ENCODE data around the gene PCYT2.

The PCYT2 gene

DNA sequence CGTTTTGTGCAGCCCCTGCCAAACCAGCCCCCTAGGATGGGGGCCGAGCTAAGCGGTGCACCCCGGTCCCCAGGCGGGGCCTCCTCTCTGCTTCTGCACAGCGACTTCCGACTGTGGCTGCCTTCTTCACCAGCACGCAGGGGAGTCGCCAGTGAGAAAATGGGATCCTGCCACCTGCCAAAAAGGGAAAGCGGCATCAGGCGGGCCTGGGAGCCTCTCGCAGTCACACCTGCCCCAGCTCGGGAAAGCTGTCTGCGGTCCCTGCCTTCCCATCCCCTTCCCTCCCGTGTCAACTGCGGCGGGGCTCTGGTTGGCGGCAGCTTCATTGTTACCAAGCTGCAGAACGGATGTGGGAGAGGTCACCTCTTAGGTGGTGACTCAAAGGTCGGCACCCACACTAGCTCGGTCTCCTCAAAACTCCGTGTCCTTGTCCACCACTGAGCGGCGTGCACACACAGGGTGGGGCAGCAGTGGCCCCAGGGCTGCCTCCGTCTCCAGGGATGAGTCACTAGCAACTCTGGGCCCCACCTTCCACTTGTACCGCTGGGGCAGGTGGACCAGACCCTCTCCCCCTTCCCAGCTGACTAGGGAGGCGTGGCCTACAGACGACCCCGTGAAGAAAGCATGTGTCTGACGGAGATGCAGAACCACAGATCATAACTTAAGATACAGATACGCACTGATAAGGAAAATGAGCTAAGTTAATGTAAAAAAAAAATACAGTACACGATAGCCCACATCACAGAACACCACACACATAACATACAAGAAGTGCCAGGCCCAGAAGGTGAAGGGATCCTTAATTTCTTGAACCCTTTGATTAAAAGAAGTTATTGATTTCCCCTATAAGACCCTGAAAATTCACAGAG is 1.5 kb upstream of the PCYT2 start:
- no peak for DNase-seq

DNA sequence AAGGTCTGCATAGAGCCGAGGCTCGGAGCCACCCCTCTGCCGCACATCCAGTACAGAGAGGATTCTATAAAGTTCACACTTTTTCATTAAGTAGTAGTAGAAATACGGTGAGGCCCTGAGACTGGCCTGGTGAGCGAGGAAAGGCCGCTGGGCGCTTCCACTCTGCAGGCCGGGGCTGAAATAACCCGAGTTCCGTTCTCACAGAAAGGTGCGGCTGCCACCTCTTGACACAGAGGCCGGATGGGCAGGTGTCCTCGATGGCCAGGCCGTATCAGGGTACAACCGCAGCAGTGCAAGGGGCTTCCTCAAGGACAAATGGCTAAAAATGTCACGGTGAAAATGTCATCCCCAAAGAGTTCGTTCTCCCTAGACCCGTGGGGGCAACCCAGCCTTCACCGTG is 770 bp upstream of the PCYT2 start:
- no peak for DNase-seq

DNA sequence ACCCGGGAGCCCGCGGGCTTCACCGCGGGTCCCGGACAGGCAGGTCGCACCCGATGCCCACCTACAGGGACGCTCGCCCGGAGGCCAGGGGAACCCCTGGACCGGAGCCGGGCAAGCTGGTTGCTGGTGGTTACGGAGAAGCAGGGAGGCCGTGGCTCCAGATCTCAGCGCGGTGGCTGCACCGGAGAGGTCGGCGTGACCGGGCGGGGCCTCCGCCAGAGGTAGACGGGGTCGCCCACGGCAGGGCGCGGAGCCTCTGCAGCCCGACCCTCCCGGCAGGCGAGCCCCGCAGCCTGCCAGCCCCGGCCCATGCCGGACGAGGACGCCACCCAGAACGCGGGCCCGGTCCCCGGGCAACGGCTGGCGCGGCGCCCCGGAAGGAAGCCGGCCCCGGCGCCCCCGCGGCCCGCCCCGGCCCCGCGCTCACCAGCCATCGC is 341 bp downstream of the PCYT2 start:
- DNase-seq = no peak

DNA sequence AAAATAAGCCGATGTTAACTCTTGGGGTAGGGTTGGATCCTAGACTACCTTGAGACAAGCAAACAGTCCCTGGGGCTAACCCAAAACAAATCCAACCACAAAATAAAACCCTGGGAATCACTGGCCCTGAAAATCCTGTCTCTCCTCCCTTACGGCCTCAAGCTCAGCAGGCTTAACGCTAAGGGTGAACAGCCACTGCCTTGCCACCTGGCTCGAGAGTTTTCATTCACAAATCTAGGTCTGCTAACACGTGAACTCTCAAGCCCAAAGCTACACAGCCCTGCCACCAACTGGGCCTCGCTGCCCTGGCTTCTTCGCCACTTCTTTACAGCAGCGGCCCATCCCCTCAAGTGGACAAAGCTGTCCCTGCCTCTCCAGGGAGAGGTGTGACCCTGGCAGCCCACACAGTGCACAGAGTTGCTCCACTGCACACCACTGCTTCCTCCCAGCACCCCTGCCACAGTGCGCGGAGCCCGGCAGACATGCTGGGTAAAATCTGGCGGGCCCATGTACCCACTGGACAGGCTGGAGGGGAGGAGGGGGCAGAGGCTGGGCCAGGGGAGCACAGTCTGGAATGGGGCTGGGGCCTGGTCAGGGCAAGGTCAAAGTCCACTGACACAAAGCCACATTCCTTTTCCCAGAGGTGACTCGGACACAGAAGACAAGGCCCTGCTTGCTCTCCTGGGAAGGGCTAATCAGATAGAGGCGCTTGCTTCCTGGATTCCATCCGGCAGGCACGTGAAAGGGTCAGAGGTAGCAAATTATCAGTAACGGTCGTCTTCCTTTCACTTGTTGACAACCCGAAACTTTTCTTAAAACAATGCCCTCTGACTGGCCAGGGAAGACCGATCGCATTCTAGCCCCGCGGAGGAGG is 996 bp downstream of the PCYT2 start:
- peak in 1 of 2 donors; percentile 50 for DNase-seq

- DNase-seq = no peak
Measured at GRCh38 chr17:81909231-81909630, 2.0 kb downstream of the PCYT2 start.

DNA sequence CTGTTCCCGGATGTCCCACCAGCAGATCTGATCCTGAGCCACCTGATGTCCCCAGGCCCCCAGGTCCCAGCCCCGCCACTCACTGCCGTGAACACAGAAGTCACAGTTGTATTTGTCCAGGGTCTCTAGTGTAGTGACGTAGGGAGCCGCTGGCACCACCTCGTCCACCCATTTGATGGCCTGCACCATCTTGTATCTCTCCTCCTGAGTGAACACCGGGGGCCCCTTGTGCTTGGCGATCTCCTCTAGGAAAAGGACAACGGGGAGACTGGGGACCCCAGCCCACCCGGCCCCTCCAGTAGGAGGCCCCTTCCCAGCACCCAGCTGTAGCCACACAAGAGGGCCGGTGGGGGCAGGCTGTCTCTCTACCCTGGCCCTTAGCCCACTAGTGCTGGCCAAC is 2.4 kb downstream of the PCYT2 start:
- no peak for DNase-seq

DNA sequence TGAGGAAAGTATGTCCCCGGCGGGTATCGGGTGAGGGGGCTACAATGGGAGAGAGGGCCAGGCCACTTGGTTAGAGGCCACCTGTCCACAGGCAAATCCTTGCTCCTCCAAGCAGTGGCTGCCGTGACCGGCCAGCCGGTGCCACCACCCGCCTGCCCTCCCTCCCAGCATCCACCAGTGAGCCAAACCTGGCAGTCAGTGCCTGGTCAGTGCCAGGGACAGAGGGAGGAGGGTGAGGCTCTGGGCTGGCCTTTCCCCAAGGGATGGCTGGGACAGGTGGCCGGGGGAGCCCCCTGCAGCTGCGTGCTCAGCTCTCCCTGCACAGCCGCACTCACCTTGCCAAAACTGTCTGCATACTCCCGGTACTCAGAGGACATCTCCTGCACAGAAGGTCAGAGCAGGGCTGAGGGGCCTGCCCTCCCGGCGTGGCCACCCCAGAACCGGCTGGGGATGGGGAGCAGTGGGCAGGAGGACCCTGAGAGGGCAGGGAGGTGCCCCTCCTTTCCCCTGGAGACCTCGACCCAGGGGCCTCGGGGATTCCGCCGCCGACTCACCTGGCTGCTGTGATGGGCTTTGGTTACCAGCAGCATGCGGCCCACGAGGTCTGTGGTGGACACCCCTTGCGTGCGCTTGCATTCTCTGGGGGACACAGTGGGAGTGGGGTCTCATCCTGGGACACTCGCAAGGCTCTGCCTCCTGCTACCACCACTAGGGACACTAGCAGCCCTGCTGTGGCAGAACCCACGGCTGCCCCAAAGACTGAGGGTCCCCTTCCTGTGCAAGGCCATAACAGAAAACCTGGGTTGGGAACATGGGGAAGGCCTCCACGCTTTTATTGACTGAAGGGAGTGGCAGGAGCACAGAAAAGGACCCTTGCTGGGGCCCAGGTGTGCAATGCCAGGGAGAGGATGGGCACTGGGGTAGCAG is 3.7 kb downstream of the PCYT2 start:
- DNase-seq = no peak

DNA sequence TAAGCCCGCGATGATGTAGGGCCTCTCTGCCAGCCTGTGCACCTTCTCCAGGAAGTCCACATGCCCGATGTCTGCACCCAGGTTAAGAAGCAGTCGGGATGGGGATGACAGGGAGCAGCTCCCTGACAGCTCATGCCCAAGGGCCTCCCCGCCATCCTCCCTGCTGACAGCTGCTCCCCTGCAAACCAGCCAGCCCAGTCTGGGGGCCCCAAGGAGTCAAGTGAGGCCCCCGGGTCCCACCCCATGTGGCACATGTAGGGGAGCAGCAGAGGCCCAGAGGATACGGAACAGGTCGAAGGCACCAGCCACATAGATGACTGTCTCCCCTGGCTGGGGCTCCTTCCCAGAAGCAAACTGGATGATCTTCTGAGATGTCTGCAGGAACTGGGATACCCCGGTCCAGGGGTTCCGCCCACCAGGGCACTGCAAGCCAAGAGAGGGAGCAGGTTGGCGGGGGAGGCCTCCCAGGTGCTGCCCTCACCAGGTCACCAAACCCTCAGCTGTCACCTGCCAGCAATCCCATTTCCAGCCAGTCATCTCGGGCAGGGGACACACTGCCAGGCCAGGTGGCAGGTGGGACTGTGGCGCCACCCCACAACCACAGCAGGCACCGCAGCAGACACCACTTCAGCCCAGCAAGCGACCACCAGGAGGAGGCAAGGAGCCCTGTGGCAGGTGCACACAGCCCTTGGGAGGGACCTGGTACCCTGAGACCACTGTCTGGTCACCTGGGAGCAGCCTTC is 4.6 kb downstream of the PCYT2 start:
- no peak for DNase-seq

DNA sequence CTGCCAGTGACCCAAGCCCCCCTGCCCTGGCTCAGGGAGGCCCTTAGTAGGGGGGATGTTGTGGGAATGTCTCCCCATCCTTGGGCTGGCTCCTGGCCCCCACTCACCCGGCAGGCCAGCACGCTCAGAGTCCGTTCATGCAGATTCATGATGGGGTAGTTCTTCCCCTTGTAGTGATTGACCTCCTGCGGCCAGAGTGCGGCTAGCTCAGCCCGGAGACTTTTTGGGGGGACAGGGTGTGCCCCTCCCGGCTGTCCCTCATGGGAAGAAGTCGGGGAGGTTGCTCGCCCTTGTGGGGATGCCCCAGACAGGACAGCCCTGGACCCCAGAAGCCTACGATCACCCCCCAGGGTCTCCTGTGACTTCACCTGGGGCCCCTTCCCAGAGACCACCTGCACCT is 5.2 kb downstream of the PCYT2 start:
- DNase-seq = no peak

GRCh38 chr17:81905424-81905875 is 5.7 kb downstream of the PCYT2 start:
- DNase-seq = no peak

GRCh38 chr17:81904600-81905423 is 6.4 kb downstream of the PCYT2 start:
- DNase-seq = no peak

GRCh38 chr17:81903896-81904599 is 7.2 kb downstream of the PCYT2 start:
- DNase-seq = no peak

DNA sequence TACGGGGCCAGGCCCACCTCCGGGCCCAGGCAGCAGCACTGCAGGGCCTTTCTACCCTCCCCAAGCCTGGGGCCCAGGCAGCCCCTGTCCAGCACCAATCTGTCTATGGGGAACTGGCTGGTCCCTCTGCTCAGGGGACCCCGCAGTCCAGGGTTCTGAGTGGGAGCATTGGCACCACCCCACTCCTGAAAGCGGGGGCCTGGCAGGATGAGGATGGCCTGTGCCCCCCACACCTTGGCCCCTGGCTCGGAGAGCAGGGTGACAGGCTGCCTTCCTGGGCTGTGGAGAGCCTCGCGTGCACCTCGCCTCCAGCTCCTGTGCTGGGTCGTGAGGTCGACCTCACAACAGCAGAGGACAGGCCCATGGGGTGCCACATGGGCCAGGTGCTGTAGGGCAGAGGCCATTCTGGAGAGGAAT is 7.8 kb downstream of the PCYT2 start:
- DNase-seq = no peak

GRCh38 chr17:81902653-81903414 is 8.4 kb downstream of the PCYT2 start:
- no peak for DNase-seq

DNA sequence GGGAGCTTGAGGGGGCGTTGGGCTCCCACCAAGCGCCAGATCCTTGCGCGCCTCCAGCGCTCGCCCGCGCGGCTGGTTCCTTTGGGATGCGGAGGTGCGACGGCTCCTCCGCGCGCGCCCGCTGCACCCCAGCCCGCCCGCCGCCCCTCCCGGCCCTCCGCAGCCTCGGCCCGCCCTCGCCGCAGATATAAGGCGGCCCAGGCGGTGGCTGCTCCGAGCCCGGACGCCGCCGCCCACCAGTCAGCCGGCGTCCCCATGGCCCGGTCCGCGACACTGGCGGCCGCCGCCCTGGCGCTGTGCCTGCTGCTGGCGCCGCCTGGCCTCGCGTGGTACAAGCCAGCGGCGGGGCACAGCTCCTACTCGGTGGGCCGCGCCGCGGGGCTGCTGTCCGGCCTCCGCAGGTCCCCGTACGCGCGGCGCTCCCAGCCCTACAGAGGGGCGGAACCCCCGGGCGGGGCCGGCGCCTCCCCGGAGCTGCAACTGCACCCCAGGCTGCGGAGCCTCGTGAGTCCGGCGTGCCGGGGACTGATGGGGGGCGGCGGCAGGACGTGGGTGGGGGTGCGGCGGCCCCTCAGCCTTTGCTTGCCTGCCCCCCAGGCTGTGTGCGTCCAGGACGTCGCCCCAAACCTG is 9.1 kb downstream of the PCYT2 start, which contains the start of gene NPB:
Gene NPB, plus strand, starts transcription at position 216 of the 630 bp plus-strand sequence. Its CDS starts 40 bp downstream, at position 256.
- DNase-seq = peak in 1 of 2 donors; percentile 43

DNA sequence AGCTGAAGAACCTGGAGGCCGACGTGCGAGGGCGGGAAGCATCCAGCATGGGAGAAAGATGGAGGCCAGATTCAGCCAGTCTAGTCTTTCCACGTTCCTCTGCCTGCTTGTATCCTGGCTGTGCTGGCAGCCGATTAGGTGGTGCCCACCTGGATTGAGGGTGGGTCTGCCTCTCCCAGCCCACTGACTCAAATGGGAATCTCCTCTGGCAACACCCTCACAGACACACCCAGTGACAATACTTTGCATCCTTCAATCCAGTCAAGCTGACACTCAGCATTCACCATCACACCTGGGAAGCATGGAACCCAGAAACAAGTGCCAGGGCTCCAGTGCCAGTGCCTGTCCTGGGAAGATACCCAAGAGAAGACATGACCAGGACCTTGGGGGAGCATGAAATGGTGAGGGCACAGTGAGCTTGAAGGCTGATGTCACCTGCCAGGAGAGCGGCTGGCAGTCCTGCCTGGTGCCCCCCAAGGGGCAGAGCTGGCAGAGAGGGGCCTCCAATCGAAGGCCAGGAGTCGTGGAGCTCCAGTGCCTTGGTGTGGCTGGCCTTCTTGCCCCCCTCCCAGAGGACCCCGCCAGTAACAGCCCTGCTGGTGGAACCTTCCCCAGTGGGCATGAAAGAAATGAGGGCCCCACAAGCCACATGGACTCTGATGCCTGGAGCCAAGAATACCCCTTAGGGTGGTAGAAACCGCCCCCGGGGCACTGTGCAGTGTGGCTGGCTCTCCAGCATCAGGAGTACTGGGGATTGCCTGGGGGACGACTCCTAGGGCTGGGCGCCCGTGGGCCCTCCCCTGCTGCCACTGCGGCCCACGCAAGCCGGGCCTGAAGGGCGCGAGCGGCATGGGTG is 9.8 kb downstream of the PCYT2 start:
- no peak for DNase-seq

DNA sequence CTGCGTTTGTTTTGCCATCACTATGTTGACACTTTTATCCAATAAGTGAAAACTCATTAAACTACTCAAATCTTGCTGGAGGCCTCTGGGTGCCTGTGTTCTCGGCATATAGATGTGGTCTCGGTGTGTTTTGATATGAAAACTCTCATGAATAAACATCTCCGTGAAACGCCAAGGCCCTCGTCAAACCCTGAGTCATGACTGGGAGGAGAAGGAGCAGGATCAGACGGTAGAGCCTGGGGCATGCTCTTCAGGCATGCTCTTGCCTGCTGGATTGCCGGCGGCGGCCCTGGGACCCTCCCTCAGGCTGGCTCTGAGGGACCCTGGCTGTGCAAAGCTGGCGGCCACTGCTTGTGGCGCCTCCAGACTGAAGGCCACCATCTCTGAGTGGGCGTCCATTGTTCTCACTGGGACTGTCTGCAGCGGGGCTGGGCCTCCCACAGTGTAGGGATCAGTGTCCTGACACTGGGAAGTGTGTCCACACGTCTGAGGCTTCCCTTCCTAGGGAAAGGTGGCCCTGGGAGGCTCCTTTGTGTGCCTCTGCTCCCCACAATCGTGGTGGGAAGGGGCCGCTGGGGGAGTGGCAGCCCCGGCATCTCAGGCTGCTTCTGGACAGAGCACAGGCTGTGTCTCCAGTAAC is 10.9 kb downstream of the PCYT2 start:
- no peak for DNase-seq

Data from inflammatory macrophage (primary cell).